Hindlimb muscle (tissue), 1 donor: ENCODE measurements around the gene TMEM130. TPM values are rescaled to one million over a fixed set of nuclear protein-coding genes. Genes with fewer than 3 reads are reported as not detected.
A peak's percentile ranks its signal among the peaks of the same experiment; 100 is the strongest.

ENCODE experiments used
- DNase-seq: peaks from one replicate; pipeline ENCODE4 v3.0.0-alpha.2; 2013
- polyA plus RNA-seq: library from polyadenylated mRNA; unstranded; fragments of 120-200 nt; gene quantifications from one replicate; pipeline ENCODE4 v1.2.1, GENCODE V29; 2013; ENCODE audit not compliant: insufficient read length

TMEM130 gene
- polyA plus RNA-seq, 1 donor: 2.7 TPM

- no peak for DNase-seq
These were observed 29.1 kb downstream of the TMEM130 start for GRCh38 chr7:98840722-98841121.

GRCh38 chr7:98840096-98840495 lies 29.7 kb downstream of the TMEM130 start:
- DNase-seq: no peak

- DNase-seq: no peak
These were observed 32.2 kb downstream of the TMEM130 start for GRCh38 chr7:98837630-98837972.

- no peak for DNase-seq
These were observed 32.8 kb downstream of the TMEM130 start for GRCh38 chr7:98836811-98837629.

- DNase-seq: no peak
These were observed 34.9 kb downstream of the TMEM130 start for GRCh38 chr7:98834949-98835348.

GRCh38 chr7:98833022-98833421 lies 36.8 kb downstream of the TMEM130 start:
- no peak for DNase-seq

GRCh38 chr7:98831641-98832221 lies 38.1 kb downstream of the TMEM130 start:
- no peak for DNase-seq

- no peak for DNase-seq
These were observed 38.8 kb downstream of the TMEM130 start for GRCh38 chr7:98830972-98831548.

GRCh38 chr7:98828368-98828767 lies 41.4 kb downstream of the TMEM130 start:
- no peak for DNase-seq

- no peak for DNase-seq
These were observed 42.6 kb downstream of the TMEM130 start for GRCh38 chr7:98827258-98827657.

- DNase-seq: peak; percentile 43
These were observed 43.0 kb downstream of the TMEM130 start for GRCh38 chr7:98826811-98827231.

GRCh38 chr7:98826387-98826786 lies 43.4 kb downstream of the TMEM130 start:
- DNase-seq: peak; percentile 23

- DNase-seq: no peak
These were observed 46.6 kb downstream of the TMEM130 start for GRCh38 chr7:98823226-98823625.

GRCh38 chr7:98821348-98821747 lies 48.5 kb downstream of the TMEM130 start:
- no peak for DNase-seq

GRCh38 chr7:98816967-98817710 lies 52.7 kb downstream of the TMEM130 start:
- DNase-seq: no peak

GRCh38 chr7:98816241-98816640 lies 53.6 kb downstream of the TMEM130 start:
- DNase-seq: no peak

GRCh38 chr7:98815313-98815712 lies 54.5 kb downstream of the TMEM130 start:
- DNase-seq: no peak

- no peak for DNase-seq
These were observed 58.5 kb downstream of the TMEM130 start for GRCh38 chr7:98811299-98811698.

- DNase-seq: peak; percentile 28
These were observed 59.5 kb downstream of the TMEM130 start for GRCh38 chr7:98810153-98810802.

- DNase-seq: no peak
These were observed 60.9 kb downstream of the TMEM130 start for GRCh38 chr7:98808751-98809460.

- DNase-seq: no peak
These were observed 62.5 kb downstream of the TMEM130 start for GRCh38 chr7:98807068-98808048.
